GM12878 (cell line): ENCODE measurements around the gene MGST3. TPM values are rescaled to one million over a fixed set of nuclear protein-coding genes. Genes with fewer than 3 reads are reported as not detected.

Source experiments
- ATAC-seq: fragments of 200-7000 bp; cut with Tn5 transposase; 3 replicates; pipeline ENCODE4 v1.9.1; 2020; ENCODE audit warnings: mild to moderate bottlenecking, moderate library complexity
- BruUV-seq: library from RNA; stranded (reverse); fragments of 400-500 nt; replicated peaks from 2 replicates; lab custom pipeline; 2021; lab: Mats Ljungman, UMichigan
- CTCF ChIA-PET: fragments of 300-600 bp; sonication (Branson Sonifier 250); formaldehyde crosslinking; extraction: SDS; loops from one replicate; lab custom pipeline; 2021; ENCODE audit warnings: inconsistent platforms; lab: Yijun Ruan, JAX
- POLR2A ChIA-PET: fragments of 350-600 bp; formaldehyde crosslinking; extraction: SDS; loops from one replicate; lab custom pipeline; 2021; ENCODE audit warnings: inconsistent platforms; lab: Charles Lee
- RAD21 ChIA-PET: fragments of 300-600 bp; sonication (Branson Sonifier 250); formaldehyde crosslinking; loops from one replicate; lab custom pipeline; 2023; ENCODE audit warnings: antibody characterized with exemption; ENCODE audit not compliant: unreplicated experiment; lab: Charles Lee
- SMC1A ChIA-PET: fragments of 300-600 bp; sonication (Branson Sonifier 250); formaldehyde crosslinking; loops from one replicate; lab custom pipeline; 2023; ENCODE audit not compliant: unreplicated experiment, uncharacterized antibody; lab: Charles Lee
- DNase-seq: peaks from one replicate; pipeline ENCODE4 v3.0.0-alpha.2; 2011; ENCODE audit warnings: low read depth, low spot score
- FAIRE-seq: peaks from 3 replicates; lab custom pipeline; 2011; peaks lifted over from hg19 to GRCh38; lab: Jason Lieb, UNC
- H2AFZ ChIP-seq: 2 replicates; pipeline ENCODE4 v1.6.0; 2011; ENCODE audit warnings: low read depth, low read length, control low read depth; ENCODE audit not compliant: control insufficient read depth
- H3K27ac ChIP-seq: 2 replicates; pipeline ENCODE4 v1.5.1; 2011; ENCODE audit warnings: control low read depth; ENCODE audit not compliant: control insufficient read depth, insufficient read depth
- H3K27me3 ChIP-seq, 2 experiments: replicated peaks in 1 of 2; 2 replicates each; pipeline versions ENCODE4 v1.6.0 to v1.6.1; 2011; ENCODE audit warnings: low read length in 1 of 2; ENCODE audit not compliant: control insufficient read depth in 2 of 2, insufficient read depth in 2 of 2
- H3K36me3 ChIP-seq, 2 experiments: 2 replicates each; pipeline ENCODE4 v1.5.1; 2011; ENCODE audit warnings: low read length in 1 of 2; ENCODE audit not compliant: control insufficient read depth in 2 of 2, insufficient read depth in 2 of 2
- H3K4me1 ChIP-seq: 2 replicates; pipeline ENCODE4 v1.6.1; 2011; ENCODE audit warnings: mild to moderate bottlenecking, low read length, moderate library complexity, mixed read lengths; ENCODE audit not compliant: control insufficient read depth, insufficient read depth
- H3K4me2 ChIP-seq: 2 replicates; pipeline ENCODE4 v1.6.0; 2011; ENCODE audit warnings: control low read depth; ENCODE audit not compliant: control insufficient read depth, insufficient read depth
- H3K4me3 ChIP-seq: fragments of 200-600 bp; sonication (generic); 2 replicates; pipeline ENCODE4 v1.5.1; 2016
- H3K79me2 ChIP-seq: 2 replicates; pipeline ENCODE4 v1.6.0; 2011; ENCODE audit warnings: low read length; ENCODE audit not compliant: control insufficient read depth, insufficient read depth
- H3K9ac ChIP-seq: 2 replicates; pipeline ENCODE4 v1.8.0; 2011; ENCODE audit warnings: low read length, control low read depth, mixed read lengths; ENCODE audit not compliant: control insufficient read depth, insufficient read depth
- H3K9me3 ChIP-seq: replicated peaks from 3 replicates; pipeline ENCODE4 v1.5.1; 2011; ENCODE audit warnings: mild to moderate bottlenecking, low read length; ENCODE audit not compliant: control insufficient read depth, insufficient read depth
- H4K20me1 ChIP-seq: 2 replicates; pipeline ENCODE4 v1.6.0; 2011; ENCODE audit not compliant: control insufficient read depth, insufficient read depth
- CBX3 ChIP-seq: fragments of 200-600 bp; sonication (generic); IDR thresholded peaks from 2 replicates; pipeline ENCODE4 v1.6.1; 2016; ENCODE audit warnings: low read depth, borderline replicate concordance
- CBX5 ChIP-seq: sonication (generic); IDR thresholded peaks from 2 replicates; pipeline ENCODE4 v1.6.1; 2016; ENCODE audit warnings: low read depth, moderate library complexity, mild to moderate bottlenecking, inconsistent platforms
- CREB1 ChIP-seq: IDR thresholded peaks from 2 replicates; pipeline ENCODE4 v1.6.1; 2012; ENCODE audit warnings: low read depth, mild to moderate bottlenecking, inconsistent platforms
- HDAC6 ChIP-seq: fragments of 200-600 bp; sonication (generic); IDR thresholded peaks from one replicate; pipeline ENCODE4 v1.8.0; 2017; ENCODE audit warnings: antibody characterized with exemption; ENCODE audit not compliant: unreplicated experiment
- HDGF ChIP-seq: fragments of 450-650 bp; IDR thresholded peaks from 2 replicates; pipeline ENCODE4 v1.6.1; 2016; ENCODE audit warnings: antibody characterized with exemption
- IRF3 ChIP-seq: fragments of 450-650 bp; IDR thresholded peaks from 2 replicates; pipeline ENCODE4 v1.6.1; 2014; ENCODE audit warnings: mild to moderate bottlenecking
- JUNB ChIP-seq: IDR thresholded peaks from 2 replicates; pipeline ENCODE4 v1.6.1; 2016; ENCODE audit warnings: antibody characterized with exemption, mild to moderate bottlenecking
- MAX ChIP-seq: IDR thresholded peaks from 2 replicates; pipeline ENCODE4 v1.6.1; 2012; ENCODE audit warnings: low read depth, low read length, improper control_type of control experiment
- POLR2AphosphoS5 ChIP-seq: IDR thresholded peaks from 2 replicates; pipeline ENCODE4 v1.6.1; 2011; ENCODE audit warnings: mild to moderate bottlenecking, low read length, inconsistent platforms
- STAT3 ChIP-seq: IDR thresholded peaks from 2 replicates; pipeline ENCODE4 v1.6.1; 2011; ENCODE audit warnings: low read depth, low read length, improper control_type of control experiment
- TAF1 ChIP-seq: IDR thresholded peaks from 2 replicates; pipeline ENCODE4 v1.6.1; 2011; ENCODE audit warnings: mild to moderate bottlenecking, low read depth, low read length, borderline replicate concordance
- ZBTB33 ChIP-seq: fragments of 450-650 bp; IDR thresholded peaks from 2 replicates; pipeline ENCODE4 v1.6.1; 2017; ENCODE audit warnings: mild to moderate bottlenecking
- WGBS: methylation state at CpG from one replicate; pipeline ENCODE4 v1.1.6; 2016; ENCODE audit warnings: low lambda C conversion rate; ENCODE audit not compliant: insufficient replicate concordance, insufficient coverage; ENCODE audit errors: missing lambda C conversion rate; 5-methylcytosine and 5-hydroxymethylcytosine counted together
- in situ Hi-C: fragments of 300-500 bp; cut with MboI; formaldehyde crosslinking; loops from 9 replicates; pipeline ENCODE4 v1.14.3; 2018; ENCODE audit warnings: mixed read lengths
- intact Hi-C: fragments of 100-400 bp; cut with micrococcal nuclease; formaldehyde crosslinking; loops from one replicate; pipeline ENCODE4 v1.14.2; 2022; ENCODE audit not compliant: unreplicated experiment
- polyA plus RNA-seq, 11 experiments: library from polyadenylated mRNA; depleted of rRNA in 4 of 11; unstranded in 6 of 11; stranded (reverse) in 5 of 11; fragments of >200 nt; fragmentation: Nextera tagmentation in 4 of 11; fragmentation: Illumina TruSeq in 1 of 11; extraction: Ambion mirVana in 4 of 11; extraction: Trizol in 1 of 11; gene quantifications; 1 replicate in 1 of 11; 2 replicates in 10 of 11; pipeline versions ENCODE4 v1.2.1 to v1.2.3, GENCODE V29; 2011 to 2016; ENCODE audit warnings: inconsistent platforms in 2 of 11, missing spikeins in 2 of 11, low read depth in 1 of 11
- total RNA-seq, 4 experiments: library from RNA; depleted of rRNA in 3 of 4; stranded (reverse); fragments of >200 nt in 3 of 4; fragmentation: Illumina TruSeq in 1 of 4; extraction: Trizol in 1 of 4; gene quantifications; 2 replicates each; pipeline versions ENCODE4 v1.2.1 to v1.2.3, GENCODE V29; 2013 to 2021
- TF ChIP-seq, protein P1 (sequence below): IDR thresholded peaks from 2 replicates; pipeline ENCODE4 v1.6.1; 2012; ENCODE audit warnings: mild to moderate bottlenecking, low read depth, low read length
- TF ChIP-seq, protein P2 (sequence below): fragments of 450-650 bp; conservative IDR thresholded peaks from 2 replicates; pipeline ENCODE4 v1.6.1; 2017; ENCODE audit warnings: mild to moderate bottlenecking, moderate library complexity

Gene MGST3
- total and polyA plus RNA-seq, 10 of the 15 experiments (the other 5 are each of a cell fraction or from before 2014, with no cell fraction given) = 37.3 to 145 (median 68.8) TPM

GRCh38 chr1:165688046-165688445 lies 57.0 kb downstream of the MGST3 start (continued):
- no peak for TF ChIP-seq JUNB

GRCh38 chr1:165695031-165695430 lies 64.0 kb downstream of the MGST3 start:
- CTCF ChIA-PET = interaction anchor here (0.7 to 1.7 kb wide), 3 partner anchors 9 to 1512 kb away, joined by 3 to 5 read pairs (median 3); no protein-coding TSS in a partner anchor
- Histone ChIP-seq H4K20me1 (no peaks in the 10 kb centered on the region), H3K27ac (no peak overlapping the region), H3K27me3 (no peaks in the 10 kb centered on the region), H3K4me2 (no peak overlapping the region), H3K9ac (no peak overlapping the region), H2AFZ (no peak overlapping the region), H3K4me1 (no peaks in the 10 kb centered on the region; the same call in 1 of the 2 replicates), H3K36me3 (peaks cover 0 to 3% of the 10 kb centered on the region in 2 experiments; a peak in 1 of 4 replicates), H3K9me3 (peaks cover 2% of the 10 kb centered on the region; the same call in 1 of the 3 replicates), H3K4me3 (no peak overlapping the region), H3K79me2 (peaks cover 31% of the 10 kb centered on the region)
- intact Hi-C loops (loop anchor here (5.0 kb wide), 1 partner anchor 63 kb away; the partner anchor contains the start of gene MGST3), in situ Hi-C loops (no loop called here)
- DNase-seq (no peak), ATAC-seq (no peak), FAIRE-seq (no peak)
- 94% methylated on average over 7 of the region's 7 CpGs for WGBS
- POLR2A ChIA-PET = interaction anchor here (0.8 kb wide), 1 partner anchor 72 kb away, joined by 3 read pairs; no protein-coding TSS in a partner anchor
- no TSS peak for BruUV-seq
- RAD21 ChIA-PET = no interaction called here
- SMC1A ChIA-PET = no interaction called here
- TF ChIP-seq MAX = no peak
- no peak for TF ChIP-seq ZBTB33
- no peak for TF ChIP-seq CBX3
- no peak for TF ChIP-seq CBX5
- TF ChIP-seq HDGF = no peak
- TF ChIP-seq HDAC6 = no peak
- TF ChIP-seq CREB1 = no peak
- TF ChIP-seq STAT3 = no peak
- no peak for TF ChIP-seq TAF1
- TF ChIP-seq, protein P1, sequence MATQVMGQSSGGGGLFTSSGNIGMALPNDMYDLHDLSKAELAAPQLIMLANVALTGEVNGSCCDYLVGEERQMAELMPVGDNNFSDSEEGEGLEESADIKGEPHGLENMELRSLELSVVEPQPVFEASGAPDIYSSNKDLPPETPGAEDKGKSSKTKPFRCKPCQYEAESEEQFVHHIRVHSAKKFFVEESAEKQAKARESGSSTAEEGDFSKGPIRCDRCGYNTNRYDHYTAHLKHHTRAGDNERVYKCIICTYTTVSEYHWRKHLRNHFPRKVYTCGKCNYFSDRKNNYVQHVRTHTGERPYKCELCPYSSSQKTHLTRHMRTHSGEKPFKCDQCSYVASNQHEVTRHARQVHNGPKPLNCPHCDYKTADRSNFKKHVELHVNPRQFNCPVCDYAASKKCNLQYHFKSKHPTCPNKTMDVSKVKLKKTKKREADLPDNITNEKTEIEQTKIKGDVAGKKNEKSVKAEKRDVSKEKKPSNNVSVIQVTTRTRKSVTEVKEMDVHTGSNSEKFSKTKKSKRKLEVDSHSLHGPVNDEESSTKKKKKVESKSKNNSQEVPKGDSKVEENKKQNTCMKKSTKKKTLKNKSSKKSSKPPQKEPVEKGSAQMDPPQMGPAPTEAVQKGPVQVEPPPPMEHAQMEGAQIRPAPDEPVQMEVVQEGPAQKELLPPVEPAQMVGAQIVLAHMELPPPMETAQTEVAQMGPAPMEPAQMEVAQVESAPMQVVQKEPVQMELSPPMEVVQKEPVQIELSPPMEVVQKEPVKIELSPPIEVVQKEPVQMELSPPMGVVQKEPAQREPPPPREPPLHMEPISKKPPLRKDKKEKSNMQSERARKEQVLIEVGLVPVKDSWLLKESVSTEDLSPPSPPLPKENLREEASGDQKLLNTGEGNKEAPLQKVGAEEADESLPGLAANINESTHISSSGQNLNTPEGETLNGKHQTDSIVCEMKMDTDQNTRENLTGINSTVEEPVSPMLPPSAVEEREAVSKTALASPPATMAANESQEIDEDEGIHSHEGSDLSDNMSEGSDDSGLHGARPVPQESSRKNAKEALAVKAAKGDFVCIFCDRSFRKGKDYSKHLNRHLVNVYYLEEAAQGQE = no peak
- TF ChIP-seq POLR2AphosphoS5 = no peak
- TF ChIP-seq, protein P2, sequence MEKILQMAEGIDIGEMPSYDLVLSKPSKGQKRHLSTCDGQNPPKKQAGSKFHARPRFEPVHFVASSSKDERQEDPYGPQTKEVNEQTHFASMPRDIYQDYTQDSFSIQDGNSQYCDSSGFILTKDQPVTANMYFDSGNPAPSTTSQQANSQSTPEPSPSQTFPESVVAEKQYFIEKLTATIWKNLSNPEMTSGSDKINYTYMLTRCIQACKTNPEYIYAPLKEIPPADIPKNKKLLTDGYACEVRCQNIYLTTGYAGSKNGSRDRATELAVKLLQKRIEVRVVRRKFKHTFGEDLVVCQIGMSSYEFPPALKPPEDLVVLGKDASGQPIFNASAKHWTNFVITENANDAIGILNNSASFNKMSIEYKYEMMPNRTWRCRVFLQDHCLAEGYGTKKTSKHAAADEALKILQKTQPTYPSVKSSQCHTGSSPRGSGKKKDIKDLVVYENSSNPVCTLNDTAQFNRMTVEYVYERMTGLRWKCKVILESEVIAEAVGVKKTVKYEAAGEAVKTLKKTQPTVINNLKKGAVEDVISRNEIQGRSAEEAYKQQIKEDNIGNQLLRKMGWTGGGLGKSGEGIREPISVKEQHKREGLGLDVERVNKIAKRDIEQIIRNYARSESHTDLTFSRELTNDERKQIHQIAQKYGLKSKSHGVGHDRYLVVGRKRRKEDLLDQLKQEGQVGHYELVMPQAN = no peak
- no peak for TF ChIP-seq IRF3
